Measurements from ENCODE around the gene PEX7.
A peak's percentile ranks its signal among the peaks of the same experiment; 100 is the strongest.
"Not testable (repeated sequence)": the region's sequence is repeated elsewhere in the genome, so short reads cannot be mapped to it uniquely, and the experiment has no call there.

The PEX7 gene, protein sequence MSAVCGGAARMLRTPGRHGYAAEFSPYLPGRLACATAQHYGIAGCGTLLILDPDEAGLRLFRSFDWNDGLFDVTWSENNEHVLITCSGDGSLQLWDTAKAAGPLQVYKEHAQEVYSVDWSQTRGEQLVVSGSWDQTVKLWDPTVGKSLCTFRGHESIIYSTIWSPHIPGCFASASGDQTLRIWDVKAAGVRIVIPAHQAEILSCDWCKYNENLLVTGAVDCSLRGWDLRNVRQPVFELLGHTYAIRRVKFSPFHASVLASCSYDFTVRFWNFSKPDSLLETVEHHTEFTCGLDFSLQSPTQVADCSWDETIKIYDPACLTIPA

DNA sequence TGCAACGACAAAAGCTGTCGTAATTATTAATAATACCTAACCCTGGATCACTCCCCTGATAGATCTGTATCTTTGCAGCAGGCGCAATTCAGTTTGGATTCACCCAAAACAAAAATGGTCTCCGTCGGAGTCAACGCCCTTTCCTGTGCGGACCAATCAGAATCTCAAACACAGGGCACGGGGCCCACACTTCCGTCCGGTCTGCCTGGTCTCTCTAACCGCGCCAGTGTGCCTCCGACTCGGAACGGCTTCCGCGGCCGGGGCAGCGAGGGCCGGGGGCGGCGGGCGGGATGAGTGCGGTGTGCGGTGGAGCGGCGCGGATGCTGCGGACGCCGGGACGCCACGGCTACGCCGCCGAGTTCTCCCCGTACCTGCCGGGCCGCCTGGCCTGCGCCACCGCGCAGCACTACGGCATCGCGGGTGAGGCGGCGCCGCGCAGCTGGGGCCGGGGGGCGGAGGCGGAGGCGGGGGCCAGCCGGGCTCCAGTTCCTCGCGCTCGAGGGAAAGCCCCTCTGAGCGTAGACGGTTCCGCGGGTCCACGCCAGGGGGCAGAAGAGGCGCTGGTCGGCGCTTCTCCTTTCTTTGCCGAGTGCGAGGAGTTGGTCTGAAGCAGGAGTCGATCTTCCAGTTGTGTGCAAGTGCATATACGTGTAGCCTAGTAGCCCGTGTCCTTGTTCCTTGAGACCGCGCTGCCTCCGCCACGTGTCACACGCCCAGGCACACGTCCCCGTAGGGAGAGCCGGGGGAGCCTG, at the start of gene PEX7:
TSS of gene PEX7 (plus strand) at position 217 of the 752 bp plus-strand sequence. CDS start at position 291, 74 bp downstream.
- peak; percentile 90 for DNase-seq

DNA sequence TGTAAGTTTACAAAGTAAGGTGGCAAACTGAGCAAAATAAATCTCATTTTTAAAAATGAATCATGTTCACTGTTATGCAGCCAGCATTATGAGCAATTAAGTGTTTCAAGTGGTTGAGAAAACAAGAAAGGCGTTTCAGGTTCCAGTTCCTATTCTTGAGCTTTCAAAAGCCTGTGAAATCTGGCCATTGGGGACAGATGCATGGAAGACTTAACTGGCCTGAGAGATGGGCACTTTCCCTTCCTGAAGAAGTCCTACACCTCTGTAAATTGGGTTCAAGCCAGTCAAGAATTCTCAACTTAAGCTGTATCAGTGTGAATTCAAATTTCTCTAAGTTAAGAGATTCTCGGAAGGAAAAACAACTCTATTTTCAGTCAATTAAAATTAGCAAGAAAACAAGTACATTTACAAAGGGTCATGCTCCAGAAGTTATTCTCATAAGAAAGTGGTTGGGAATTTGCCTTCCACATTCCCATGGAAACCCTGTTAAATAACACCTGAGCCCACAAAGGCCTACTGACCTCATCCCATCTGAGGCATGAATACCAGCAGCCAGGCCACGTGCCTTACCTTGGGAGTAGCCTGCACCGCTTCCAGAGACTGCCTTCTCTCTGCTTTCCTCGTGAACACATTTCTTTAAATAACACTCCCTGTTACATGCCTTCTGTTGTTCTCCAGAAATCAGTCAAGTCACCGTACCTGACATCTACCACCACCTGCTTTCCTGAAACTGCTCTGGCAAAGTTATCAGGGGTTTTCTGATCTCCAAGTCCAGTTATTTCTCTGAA, 49.5 kb upstream of the PEX7 start:
- DNase-seq, result no peak

DNA sequence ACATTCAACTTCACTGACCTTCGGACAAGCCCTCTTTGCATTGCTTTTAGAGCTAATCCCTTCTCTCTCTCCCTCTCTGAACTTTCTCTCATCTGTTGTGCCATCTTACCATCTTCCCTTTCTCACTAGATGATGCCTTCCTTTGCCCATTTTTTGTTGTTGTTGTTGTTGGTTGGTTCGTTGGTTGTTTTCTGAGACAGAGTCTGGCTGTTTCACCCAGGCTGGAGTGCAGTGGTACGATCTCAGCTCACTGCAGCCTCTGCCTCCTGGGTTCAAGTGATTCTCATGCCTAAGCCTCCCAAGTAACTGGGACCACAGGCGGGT, 49.0 kb upstream of the PEX7 start:
- DNase-seq, result no peak

DNA sequence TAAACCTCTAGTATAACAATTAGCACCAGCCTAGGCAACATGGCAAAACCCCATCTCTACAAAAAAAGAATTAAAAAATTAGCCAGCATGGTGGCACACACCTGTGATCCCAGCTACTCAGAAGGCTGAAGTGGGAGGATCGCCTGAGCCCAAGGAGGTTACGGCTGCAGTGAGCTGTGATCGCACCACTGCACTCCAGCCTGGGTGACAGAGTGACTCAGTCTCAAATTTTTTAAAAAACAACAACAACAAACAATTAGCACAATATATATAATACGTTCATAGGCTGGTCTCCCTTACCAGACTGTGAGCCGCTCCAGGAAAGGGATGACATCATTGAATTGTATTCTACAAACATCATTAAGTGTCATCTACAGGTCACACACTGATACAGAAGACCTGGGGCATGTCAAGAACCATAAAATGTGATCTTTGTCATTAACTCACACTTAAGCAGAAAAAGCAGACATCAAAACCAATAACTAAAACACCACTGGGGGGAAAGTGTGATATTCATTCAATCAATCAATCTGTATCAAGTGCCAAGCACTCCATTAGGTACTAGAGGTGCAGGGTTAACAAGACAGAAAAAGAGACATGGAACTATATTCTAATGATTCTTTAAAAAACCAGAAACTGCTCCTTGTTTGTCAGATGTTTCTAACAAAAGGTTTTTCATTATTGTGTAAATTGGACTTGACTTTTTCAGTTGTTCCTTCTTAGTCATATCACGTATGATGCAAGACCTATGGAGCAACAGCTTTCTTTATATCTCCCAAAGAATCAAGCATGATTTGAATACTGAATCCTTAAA, 48.0 kb upstream of the PEX7 start:
- DNase-seq, result no peak

DNA sequence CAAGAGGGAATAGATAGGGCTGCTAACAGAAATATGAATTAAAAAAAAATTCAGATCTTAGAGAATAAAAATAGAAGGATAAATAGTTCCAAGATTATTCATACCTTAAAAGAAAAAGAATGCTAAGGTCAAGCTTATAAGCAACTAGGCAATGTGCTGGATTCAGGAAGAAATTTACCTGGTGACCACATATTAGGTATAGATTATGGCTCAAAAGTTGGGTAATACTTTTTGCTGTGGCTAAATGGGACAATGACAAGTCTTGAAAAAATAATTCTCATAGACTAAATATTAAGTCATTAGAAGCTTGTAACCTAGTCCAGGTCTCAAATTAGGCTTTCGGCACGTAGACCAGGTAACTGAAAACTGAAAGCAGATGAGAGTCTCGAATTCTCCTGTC, 47.3 kb upstream of the PEX7 start:
- no peak for DNase-seq

DNA sequence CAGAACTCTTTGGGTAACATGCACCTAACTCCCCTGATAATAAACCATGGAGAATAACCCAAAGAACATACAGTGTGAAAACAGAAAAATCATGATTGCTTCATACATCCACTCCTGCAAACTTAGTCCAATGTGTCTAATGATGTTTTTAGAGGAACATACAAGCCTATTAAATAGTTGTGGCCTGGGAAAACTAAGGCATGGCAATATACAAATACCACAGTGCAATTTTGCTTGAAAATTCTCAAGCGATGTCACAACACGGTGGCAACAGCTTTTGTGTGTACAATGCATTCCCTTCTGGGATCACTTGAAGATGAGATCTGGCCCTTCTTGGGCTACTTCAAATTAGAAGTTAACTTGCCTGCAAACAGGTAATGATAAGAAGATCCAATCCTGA, 46.8 kb upstream of the PEX7 start:
- no peak for DNase-seq

DNA sequence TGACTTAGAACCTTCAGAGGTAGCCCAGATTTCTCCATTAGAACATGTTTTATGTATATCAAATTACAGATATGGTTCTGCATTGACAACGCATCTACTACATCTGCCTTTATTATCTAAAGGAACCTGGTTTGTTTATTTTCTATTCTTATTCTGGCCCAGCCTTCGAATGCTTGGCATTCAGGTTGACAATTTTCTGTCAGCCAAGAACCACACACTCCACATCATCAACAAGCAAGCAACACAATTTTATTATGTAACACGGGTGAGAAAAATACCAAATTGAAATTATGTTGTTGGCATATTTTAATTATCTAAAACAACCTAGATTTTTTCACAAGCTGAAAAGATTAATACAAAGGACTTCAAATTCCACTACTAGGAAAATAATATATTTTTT, 44.7 kb upstream of the PEX7 start:
- no peak for DNase-seq

DNA sequence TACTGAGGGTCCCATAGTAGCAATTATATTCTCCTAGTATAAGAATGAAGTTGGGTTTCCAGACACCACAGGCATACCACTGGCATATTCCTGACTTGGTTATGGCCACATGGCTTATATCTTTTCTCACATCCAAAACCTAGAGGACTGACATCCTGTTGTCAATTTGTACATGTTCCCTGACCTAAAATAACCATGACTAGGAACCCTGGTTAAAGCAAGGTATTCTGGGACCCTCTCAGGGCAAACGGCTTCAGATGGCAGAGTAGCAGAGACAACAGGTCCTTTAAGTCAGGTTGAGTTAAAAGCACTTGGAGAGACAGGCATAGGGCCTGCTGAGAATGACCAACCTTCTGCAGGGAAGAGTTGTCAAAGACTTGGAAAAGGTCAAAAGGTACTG, 42.7 kb upstream of the PEX7 start:
- DNase-seq, result no peak

DNA sequence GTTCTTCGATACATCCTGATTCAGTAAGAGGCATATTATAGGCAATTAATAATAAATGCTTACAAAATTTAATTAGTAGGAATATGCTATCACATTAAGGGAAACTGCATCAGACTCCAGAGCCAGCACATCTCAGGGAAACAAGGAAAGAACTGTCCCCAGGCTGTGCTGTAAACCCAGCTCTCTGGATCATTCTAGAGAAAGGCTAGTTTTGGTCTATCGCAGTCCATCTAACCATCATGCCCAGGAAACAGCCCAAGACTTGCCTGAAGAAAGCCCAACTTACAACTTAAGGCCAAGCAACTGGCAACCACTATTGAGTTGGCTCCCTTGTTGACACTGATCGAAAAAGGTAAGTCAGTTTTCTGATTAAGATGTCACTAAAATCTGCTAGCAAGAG, 41.4 kb upstream of the PEX7 start:
- no peak for DNase-seq

DNA sequence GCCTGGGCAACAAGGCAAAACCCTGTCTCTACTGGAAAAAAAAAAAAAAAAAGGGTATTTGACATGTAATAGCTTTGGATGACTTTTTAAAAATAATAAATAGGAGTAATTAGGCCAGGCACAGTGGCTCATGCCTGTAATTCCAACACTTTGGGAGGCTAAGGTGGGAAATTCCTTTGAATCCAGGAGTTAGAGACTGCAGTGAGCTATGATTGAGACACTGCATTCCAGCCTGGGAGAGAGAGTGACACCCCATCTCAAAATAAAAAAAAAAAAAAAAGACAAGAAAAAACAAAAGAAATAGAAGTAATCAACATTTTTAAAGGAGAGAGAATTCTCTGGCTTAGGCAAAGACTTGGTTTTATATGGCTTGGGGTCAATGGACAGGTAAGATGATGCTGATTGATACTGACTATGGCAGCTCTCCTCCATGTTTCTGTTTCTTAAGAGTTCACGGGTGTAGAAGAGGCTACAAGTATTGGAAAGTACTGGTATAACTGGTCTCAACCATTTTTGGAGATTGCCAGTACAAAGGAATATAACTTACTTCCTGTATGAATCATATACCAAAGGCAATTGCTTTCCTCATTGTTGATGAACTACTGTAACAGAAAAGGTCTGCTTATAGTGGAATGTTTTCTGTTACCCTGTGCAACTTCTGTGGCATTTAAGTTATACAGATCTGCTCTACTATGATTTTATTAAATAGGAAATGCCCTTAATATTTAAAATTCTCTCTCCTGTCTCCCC, 40.2 kb upstream of the PEX7 start:
- no peak for DNase-seq

DNA sequence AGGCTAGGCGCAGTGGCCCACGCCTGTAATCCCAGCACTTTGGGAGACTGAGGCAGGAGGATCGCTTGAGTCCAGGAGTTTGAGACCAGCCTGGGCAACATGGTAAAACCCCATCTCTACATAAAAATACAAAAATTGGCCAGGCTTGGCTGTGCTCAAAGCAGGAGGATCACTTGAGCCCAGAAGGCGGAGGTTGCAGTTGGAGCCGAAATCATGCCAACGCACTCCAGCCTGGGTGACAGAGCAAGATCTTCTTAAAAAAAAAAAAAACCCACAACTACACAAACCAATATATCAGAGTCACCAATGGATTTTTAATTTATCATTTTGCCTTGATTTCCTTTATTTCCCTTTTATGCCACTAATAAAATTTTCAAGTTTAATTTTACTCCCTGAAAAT, 39.4 kb upstream of the PEX7 start:
- no peak for DNase-seq

DNA sequence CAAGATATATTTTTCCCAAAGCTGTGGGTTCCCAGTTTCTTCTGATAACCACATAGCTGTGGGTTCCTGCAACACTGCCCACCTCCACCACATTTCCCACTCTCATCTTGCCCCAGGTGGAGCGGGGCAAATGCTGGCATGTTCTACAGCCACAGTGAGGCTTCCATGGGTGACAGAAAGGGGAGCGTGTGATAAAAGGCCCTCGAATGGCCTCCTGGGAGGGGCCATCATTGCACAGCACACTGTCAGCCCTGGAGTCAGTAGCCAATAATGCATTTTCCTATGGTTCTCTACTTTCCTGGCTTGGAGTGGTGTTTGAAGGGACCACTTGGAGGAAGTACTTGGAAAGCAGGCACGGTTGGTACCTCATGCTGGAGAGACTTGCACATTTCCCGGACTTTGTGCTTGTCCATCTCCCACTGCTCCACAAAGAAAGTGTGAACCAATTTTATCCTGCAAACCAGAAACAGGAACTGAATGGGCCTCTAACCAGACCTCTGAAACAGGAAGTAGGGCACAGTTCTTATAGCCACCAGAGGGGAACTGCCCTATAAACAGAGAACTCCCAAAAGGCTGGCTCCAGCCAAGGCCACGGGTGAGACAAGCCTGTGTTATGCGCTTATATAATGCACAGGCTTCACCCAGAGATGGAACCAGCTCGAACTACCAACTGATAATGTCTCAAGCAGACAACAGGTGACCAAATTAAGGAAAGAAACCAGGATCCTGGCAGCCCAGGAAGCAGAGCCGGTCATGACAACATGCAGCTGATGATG, 38.7 kb upstream of the PEX7 start:
- no peak for DNase-seq

DNA sequence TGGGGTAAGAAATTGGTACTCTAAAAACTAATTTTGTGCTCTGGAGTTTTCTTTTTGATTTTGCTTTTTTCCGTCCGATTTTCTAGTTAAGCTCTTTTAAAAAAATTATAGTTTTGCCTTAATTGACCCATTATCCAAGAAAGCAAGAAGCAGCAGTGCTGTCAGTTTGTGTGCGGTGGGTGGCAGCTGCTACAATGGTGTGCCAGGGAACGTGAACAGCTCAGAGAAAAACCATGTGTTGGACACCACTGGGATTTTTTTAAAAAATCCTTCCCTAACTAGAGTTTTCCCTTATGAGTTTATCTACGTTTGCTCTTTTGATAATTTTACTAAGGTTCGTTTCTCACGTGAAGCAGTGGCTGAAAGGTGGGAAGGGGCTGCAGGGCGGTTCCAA, 38.1 kb upstream of the PEX7 start:
- DNase-seq, result no peak

DNA sequence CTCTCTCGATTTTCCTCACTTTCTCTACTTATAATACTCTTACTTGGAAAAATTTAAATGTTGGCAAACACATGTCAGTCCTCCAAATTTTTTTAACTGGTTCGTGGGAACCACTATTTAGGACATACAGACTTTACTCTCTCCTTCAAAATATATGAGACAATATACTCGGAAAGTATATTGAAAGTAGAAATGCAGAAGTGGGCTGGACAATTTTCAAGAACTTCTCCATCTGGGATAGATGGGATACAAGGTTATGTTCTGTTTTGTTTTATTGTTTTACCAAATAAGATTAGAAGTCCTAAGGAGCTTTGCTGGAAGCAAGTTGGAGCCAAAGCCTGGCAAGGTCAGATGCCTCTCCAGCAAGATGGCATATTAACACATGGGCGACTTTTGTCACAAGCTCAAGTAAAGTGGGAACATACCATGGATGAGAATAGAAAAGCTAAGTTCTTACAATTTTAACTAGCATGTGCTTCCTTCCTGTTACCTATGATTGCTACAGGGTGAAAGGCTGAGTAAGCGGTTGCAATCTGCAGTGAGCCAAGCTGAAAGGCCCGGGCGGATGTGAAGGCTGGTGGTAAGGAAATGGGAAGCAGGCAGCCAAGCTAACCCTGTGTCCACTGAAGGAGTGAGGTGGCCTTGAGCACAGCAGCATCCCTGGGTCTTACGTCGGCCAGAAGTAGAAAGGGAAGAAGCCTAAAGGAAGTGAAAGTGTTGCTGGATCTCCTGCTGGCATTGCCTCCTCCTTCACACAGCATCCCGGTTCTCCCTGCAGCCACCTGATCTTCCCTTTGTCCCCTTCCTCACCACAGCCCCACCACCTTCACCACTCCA, 37.3 kb upstream of the PEX7 start:
- DNase-seq, result peak; percentile 39

DNA sequence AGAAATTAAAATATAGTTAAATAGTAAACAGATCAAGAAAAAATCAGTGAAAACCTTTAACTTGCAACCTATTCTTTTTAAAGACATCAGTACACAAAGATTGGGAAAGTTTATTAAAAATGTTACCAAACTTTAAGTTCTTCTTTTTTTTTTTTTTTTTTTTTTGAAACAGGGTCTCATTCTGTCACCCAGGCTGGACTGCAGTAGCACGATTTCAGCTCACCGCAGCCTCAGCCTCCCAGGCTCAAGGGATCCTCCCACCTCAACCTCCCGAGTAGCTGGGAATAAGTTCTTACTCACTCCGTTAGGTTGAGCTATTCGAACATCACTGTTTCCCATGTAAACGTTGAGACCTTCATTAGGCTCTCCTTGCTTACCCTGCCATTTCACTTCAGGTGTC, 35.7 kb upstream of the PEX7 start:
- no peak for DNase-seq

DNA sequence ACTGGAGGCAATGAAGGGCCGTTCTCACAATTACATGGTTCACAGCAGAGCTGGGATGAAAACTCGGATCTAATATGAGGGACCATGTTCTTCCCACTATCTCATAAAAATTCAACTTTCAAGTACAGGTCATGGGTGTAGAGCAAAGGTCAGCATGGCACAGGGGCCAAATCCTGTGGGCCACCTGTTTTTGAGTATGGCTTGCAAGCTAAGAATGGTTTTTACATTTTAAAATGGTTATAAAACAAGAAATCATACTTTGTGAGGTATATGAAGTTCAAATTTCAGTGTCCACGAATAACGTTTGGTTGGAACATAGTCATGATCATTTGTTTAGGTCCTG, 34.7 kb upstream of the PEX7 start:
- no peak for DNase-seq

DNA sequence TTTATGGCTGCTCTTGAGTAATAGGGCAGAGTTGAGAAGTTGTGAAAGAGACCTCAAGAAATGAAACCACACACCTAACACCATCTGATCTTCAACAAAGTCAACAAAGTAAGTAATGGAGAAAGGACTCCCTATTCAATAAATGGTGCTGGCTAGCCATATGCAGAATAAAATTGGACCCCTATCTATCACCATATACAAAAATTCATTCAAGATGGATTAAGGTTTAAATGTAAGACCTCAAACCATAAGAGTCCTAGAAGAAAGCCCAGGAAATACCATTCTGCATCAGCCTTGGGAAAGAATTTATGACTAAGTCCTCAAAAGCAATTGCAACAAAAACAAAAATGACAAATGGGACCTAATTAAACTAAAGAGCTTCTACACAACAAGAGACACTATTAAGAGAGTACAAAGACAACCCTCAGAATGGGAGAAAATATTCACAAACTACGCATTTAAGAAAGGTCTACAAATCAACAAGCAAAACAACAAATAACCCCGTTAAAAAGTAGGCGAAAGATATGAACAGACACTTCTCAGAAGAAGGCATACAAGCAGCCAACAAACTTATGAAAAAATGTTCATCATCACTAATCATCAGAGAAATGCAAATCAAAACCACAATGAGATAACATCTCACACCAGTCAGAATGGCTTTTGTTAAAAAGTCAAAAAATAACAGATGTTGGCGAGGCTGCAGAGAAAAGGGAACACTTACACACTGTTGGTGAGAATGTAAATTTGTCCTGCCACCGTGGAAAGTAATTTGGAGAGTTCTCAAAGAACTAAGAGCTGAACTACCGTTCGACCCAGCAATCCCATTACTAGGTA, 34.1 kb upstream of the PEX7 start:
- DNase-seq, result no peak

DNA sequence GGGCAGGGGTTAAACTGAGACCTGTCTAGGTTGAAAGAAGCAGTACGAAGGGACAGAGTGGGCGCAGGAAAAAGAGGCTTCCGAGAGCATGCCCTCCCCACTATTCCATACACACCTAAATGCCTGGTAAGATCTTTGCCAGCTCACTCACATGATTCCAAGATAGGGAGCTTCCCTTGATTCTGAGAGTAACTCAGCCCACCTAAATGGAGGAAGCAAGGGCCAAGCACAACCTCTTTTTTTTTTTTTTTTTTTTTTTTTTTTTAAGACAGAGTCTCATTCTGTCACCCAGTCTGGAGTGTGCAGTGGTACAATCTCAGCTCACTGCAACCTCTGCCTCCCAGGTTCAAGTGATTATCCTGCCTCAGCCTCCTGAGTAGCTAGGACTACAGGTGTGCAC, 33.0 kb upstream of the PEX7 start:
- not testable (repeated sequence) for DNase-seq

DNA sequence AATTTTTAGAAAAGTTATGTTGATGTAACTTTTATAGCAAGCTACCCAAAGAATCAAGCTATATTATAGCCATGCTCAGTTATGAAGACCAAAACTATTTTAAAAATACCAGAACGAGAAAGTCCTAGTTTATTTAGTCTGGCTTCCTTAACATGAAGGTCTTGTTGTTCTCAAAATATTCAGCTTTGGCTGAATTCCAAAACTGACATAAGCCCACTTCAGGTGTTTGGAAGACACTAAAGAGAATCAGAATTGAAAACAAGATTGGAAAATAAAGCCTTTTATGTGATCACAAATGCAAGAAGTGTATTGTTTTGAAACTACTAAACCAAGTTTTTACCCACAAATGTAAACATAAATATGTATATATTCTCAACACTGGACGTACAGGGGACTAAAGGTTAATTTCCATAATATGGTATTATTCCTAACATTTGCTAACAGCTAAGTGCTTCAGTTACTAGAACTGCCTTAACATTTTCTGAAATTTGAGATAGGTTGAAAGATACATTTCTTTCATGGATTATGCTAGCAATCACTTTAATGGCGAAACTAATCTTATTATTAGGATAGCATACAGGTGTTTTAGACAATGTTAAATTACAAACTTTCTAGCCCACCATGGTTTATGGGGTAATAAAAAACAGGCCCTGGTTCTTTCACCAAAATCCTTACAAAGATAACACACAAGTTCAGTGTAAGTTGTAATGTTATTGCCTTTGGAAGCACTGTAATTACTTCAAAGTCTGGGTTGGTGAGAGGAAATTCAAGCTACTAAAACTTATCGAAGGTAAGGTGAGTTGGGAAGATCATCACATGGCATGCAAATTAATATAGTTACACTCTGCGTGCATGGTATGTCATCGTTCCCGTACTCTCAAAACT, 31.7 kb upstream of the PEX7 start:
- no peak for DNase-seq

Measured in activated T-cell treated with anti-CD3 and anti-CD28 coated beads, Interleukin-2, amount 50 U/mL, for 1 hour (primary cell).